ENCODE data around the gene UGT1A1. TPM values are rescaled to one million over a fixed set of nuclear protein-coding genes. Genes with fewer than 3 reads are reported as not detected.
A peak's percentile ranks its signal among the peaks of the same experiment; 100 is the strongest.

Gene UGT1A1
- total and polyA plus RNA-seq, 2 of the 13 experiments (the other 11 are each of a cell fraction or from before 2014, with no cell fraction given), result 0.69 to 0.75 TPM

DNA sequence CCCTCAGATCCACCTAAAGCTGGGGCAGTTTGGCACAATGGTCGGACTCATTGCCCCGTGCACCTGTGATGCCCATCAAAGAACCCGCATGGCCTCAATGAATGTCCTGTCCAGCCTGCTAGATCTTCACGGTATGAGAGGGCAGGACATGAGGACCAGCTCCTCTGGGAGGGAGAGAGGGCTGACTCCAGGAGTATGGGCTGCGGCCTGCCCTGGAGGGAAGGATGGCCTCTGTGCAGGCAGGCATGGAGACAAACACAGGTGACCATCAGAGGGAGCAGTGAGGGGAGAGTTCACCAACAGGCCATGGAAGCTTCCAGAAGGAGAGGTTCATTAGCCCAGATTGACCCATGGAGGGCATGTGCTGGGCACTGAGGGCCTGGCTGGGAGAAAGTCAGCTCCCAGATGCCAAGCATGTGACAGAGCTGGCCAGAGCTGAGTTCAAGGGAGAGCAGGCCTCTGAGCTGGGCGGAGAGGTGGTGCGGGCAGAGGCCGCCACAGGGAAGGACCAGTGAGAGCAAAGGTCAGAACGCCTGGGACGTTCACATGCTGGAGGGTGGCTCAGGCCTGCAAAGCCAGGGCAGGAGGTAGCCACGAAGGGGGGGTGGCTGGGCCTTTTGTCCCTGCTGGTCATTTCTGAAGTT, 58.0 kb downstream of the UGT1A1 start (continued):
- TF ChIP-seq, protein P1, sequence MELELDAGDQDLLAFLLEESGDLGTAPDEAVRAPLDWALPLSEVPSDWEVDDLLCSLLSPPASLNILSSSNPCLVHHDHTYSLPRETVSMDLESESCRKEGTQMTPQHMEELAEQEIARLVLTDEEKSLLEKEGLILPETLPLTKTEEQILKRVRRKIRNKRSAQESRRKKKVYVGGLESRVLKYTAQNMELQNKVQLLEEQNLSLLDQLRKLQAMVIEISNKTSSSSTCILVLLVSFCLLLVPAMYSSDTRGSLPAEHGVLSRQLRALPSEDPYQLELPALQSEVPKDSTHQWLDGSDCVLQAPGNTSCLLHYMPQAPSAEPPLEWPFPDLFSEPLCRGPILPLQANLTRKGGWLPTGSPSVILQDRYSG (CRISPR knock-in tag; IDR thresholded peaks at IDR 0.05), result no peak
- TF ChIP-seq NCOR1 (IDR thresholded peaks at IDR 0.05; ENCODE audit: borderline replicate concordance, low read length) (no peak; the same call in 1 of the 2 replicates), ZNF292 (CRISPR knock-in tag; IDR thresholded peaks at IDR 0.05; ENCODE audit: borderline replicate concordance, low read depth) (peak; percentile 31; the same call in 1 of the 2 replicates), SRSF1 (optimal IDR thresholded peaks at IDR 0.05; ENCODE audit: low read depth, low read length) (no peak), ZNF788 (CRISPR knock-in tag; IDR thresholded peaks at IDR 0.05; ENCODE audit: borderline replicate concordance) (no peak), ZNF367 (CRISPR knock-in tag; IDR thresholded peaks at IDR 0.05; ENCODE audit: borderline replicate concordance) (no peak), ZNF740 (CRISPR knock-in tag; IDR thresholded peaks at IDR 0.05) (0 out of 2 replicates have a peak, but pooled peaks have one; percentile 20), ZMYM3 (CRISPR knock-in tag; IDR thresholded peaks at IDR 0.05) (peak; percentile 70), KDM1A (CRISPR knock-in tag; IDR thresholded peaks at IDR 0.05) (0 out of 2 replicates have a peak, but pooled peaks have one; percentile 39), ZNF839 (CRISPR knock-in tag; IDR thresholded peaks at IDR 0.05; ENCODE audit: borderline replicate concordance) (no peak), KDM5B (CRISPR knock-in tag; IDR thresholded peaks at IDR 0.05; ENCODE audit: borderline replicate concordance) (peak; percentile 41; the same call in 1 of the 2 replicates), ZNF775 (CRISPR knock-in tag; IDR thresholded peaks at IDR 0.05; ENCODE audit: borderline replicate concordance) (no peak), ZNF543 (CRISPR knock-in tag; IDR thresholded peaks at IDR 0.05) (no peak), ZNF616 (CRISPR knock-in tag; IDR thresholded peaks at IDR 0.05; ENCODE audit: low read depth) (no peak)
- TF ChIP-seq, protein P2, sequence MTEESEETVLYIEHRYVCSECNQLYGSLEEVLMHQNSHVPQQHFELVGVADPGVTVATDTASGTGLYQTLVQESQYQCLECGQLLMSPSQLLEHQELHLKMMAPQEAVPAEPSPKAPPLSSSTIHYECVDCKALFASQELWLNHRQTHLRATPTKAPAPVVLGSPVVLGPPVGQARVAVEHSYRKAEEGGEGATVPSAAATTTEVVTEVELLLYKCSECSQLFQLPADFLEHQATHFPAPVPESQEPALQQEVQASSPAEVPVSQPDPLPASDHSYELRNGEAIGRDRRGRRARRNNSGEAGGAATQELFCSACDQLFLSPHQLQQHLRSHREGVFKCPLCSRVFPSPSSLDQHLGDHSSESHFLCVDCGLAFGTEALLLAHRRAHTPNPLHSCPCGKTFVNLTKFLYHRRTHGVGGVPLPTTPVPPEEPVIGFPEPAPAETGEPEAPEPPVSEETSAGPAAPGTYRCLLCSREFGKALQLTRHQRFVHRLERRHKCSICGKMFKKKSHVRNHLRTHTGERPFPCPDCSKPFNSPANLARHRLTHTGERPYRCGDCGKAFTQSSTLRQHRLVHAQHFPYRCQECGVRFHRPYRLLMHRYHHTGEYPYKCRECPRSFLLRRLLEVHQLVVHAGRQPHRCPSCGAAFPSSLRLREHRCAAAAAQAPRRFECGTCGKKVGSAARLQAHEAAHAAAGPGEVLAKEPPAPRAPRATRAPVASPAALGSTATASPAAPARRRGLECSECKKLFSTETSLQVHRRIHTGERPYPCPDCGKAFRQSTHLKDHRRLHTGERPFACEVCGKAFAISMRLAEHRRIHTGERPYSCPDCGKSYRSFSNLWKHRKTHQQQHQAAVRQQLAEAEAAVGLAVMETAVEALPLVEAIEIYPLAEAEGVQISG (CRISPR knock-in tag; IDR thresholded peaks at IDR 0.05), result no peak
- TF ChIP-seq, protein P3, sequence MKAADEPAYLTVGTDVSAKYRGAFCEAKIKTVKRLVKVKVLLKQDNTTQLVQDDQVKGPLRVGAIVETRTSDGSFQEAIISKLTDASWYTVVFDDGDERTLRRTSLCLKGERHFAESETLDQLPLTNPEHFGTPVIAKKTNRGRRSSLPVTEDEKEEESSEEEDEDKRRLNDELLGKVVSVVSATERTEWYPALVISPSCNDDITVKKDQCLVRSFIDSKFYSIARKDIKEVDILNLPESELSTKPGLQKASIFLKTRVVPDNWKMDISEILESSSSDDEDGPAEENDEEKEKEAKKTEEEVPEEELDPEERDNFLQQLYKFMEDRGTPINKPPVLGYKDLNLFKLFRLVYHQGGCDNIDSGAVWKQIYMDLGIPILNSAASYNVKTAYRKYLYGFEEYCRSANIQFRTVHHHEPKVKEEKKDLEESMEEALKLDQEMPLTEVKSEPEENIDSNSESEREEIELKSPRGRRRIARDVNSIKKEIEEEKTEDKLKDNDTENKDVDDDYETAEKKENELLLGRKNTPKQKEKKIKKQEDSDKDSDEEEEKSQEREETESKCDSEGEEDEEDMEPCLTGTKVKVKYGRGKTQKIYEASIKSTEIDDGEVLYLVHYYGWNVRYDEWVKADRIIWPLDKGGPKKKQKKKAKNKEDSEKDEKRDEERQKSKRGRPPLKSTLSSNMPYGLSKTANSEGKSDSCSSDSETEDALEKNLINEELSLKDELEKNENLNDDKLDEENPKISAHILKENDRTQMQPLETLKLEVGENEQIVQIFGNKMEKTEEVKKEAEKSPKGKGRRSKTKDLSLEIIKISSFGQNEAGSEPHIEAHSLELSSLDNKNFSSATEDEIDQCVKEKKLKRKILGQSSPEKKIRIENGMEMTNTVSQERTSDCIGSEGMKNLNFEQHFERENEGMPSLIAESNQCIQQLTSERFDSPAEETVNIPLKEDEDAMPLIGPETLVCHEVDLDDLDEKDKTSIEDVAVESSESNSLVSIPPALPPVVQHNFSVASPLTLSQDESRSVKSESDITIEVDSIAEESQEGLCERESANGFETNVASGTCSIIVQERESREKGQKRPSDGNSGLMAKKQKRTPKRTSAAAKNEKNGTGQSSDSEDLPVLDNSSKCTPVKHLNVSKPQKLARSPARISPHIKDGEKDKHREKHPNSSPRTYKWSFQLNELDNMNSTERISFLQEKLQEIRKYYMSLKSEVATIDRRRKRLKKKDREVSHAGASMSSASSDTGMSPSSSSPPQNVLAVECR (CRISPR knock-in tag; IDR thresholded peaks at IDR 0.05; ENCODE audit: borderline replicate concordance), result 0 out of 2 replicates have a peak, but pooled peaks have one; percentile 6
